NCI-H774 (cell line): ENCODE data around the gene FBXO22.
"Not testable (repeated sequence)": the region's sequence is repeated elsewhere in the genome, so short reads cannot be mapped to it uniquely, and the experiment has no call there.

Experiments used
- DNase-seq: peaks from one replicate; lab custom pipeline; 2025; lab: John Stamatoyannopoulos, UW

FBXO22 gene

GRCh38 chr15:75903331-75904239 is at the start of gene FBXO22:
FBXO22 (plus strand) TSS chr15:75903878; CDS start chr15:75903964, 86 bp downstream.
- DNase-seq: peak; percentile 90

- DNase-seq: no peak
Measured at GRCh38 chr15:75857886-75858285, 45.8 kb upstream of the FBXO22 start.

GRCh38 chr15:75861750-75862402 is 41.8 kb upstream of the FBXO22 start:
- DNase-seq: no peak

GRCh38 chr15:75862796-75863195 is 40.9 kb upstream of the FBXO22 start:
- DNase-seq: no peak

GRCh38 chr15:75864213-75865059 is 39.2 kb upstream of the FBXO22 start:
- DNase-seq: no peak

- not testable (repeated sequence) for DNase-seq
Measured at GRCh38 chr15:75866045-75866444, 37.6 kb upstream of the FBXO22 start.

- DNase-seq: no peak
Measured at GRCh38 chr15:75866916-75867315, 36.8 kb upstream of the FBXO22 start.

- no peak for DNase-seq
Measured at GRCh38 chr15:75867449-75867848, 36.2 kb upstream of the FBXO22 start.

- DNase-seq: no peak
Measured at GRCh38 chr15:75868019-75868418, 35.7 kb upstream of the FBXO22 start.

GRCh38 chr15:75869446-75869845 is 34.2 kb upstream of the FBXO22 start:
- no peak for DNase-seq

GRCh38 chr15:75871589-75871988 is 32.1 kb upstream of the FBXO22 start:
- not testable (repeated sequence) for DNase-seq

- DNase-seq: no peak
Measured at GRCh38 chr15:75872403-75872990, 31.2 kb upstream of the FBXO22 start.

- DNase-seq: no peak
Measured at GRCh38 chr15:75884041-75884440, 19.6 kb upstream of the FBXO22 start.

GRCh38 chr15:75887178-75887577 is 16.5 kb upstream of the FBXO22 start:
- DNase-seq: no peak

GRCh38 chr15:75891895-75892294 is 11.8 kb upstream of the FBXO22 start:
- no peak for DNase-seq

- DNase-seq: no peak
Measured at GRCh38 chr15:75895731-75896130, 7.9 kb upstream of the FBXO22 start.

GRCh38 chr15:75900577-75900976 is 3.1 kb upstream of the FBXO22 start:
- no peak for DNase-seq

- DNase-seq: no peak
Measured at GRCh38 chr15:75902129-75902557, 1.5 kb upstream of the FBXO22 start.

- DNase-seq: no peak
Measured at GRCh38 chr15:75905231-75905630, 1.6 kb downstream of the FBXO22 start.

- not testable (repeated sequence) for DNase-seq
Measured at GRCh38 chr15:75910355-75910754, 6.7 kb downstream of the FBXO22 start.

GRCh38 chr15:75916978-75917377 is 13.3 kb downstream of the FBXO22 start:
- DNase-seq: no peak

- DNase-seq: no peak
Measured at GRCh38 chr15:75918135-75918534, 14.5 kb downstream of the FBXO22 start.
